Vagina (tissue), 2 donors: ENCODE measurements around the gene AKAIN1. TPM values are rescaled to one million over a fixed set of nuclear protein-coding genes. Genes with fewer than 3 reads are reported as not detected.
A peak's percentile ranks its signal among the peaks of the same experiment; 100 is the strongest.

ENCODE experiments used
- DNase-seq, 2 donors: peaks; one replicate each; pipeline ENCODE4 v3.0.0-alpha.2; 2017; ENCODE audit errors: extremely low spot score in 2 of 2
- H3K27ac ChIP-seq: fragments of 200-600 bp; sonication (generic); one replicate; pipeline ENCODE4 v1.5.1; 2019
- H3K27me3 ChIP-seq: fragments of 200-600 bp; sonication (generic); one replicate; pipeline ENCODE4 v1.5.1; 2019
- H3K36me3 ChIP-seq, 2 donors: fragments of 200-600 bp; sonication (generic); one replicate each; pipeline ENCODE4 v1.5.1; 2017 to 2019
- H3K4me1 ChIP-seq: fragments of 200-600 bp; sonication (generic); one replicate; pipeline ENCODE4 v1.5.1; 2019
- H3K4me3 ChIP-seq, 2 donors: fragments of 200-600 bp; sonication (generic); 1 replicate in 1 of 2; 2 replicates in 1 of 2; pipeline ENCODE4 v1.5.1; 2016 to 2019
- H3K9me3 ChIP-seq: fragments of 200-600 bp; sonication (generic); one replicate; pipeline ENCODE4 v1.5.1; 2019
- CTCF ChIP-seq, 3 experiments: fragments of 450-650 bp in 2 of 3; fragments of 200-600 bp in 1 of 3; sonication (generic) in 1 of 3; IDR thresholded peaks; one replicate each; pipeline ENCODE4 v1.5.1; 2017 to 2019; ENCODE audit warnings: antibody characterized with exemption in 3 of 3, mild to moderate bottlenecking in 2 of 3, moderate library complexity in 2 of 3
- POLR2A ChIP-seq, 2 donors: fragments of 450-650 bp; IDR thresholded peaks; one replicate each; pipeline ENCODE4 v1.6.1; 2017; ENCODE audit warnings: antibody characterized with exemption in 2 of 2, mild to moderate bottlenecking in 2 of 2, moderate library complexity in 2 of 2
- POLR2AphosphoS5 ChIP-seq, 2 donors: sonication (generic); formaldehyde crosslinking; IDR thresholded peaks; one replicate each; pipeline ENCODE4 v1.9.0; 2017; ENCODE audit warnings: antibody characterized with exemption in 2 of 2, mild to moderate bottlenecking in 2 of 2, low read depth in 1 of 2; ENCODE audit not compliant: insufficient read depth in 1 of 2
- intact Hi-C: fragments of 100-400 bp; cut with DNase I; formaldehyde crosslinking; loops from one replicate; pipeline ENCODE4 v1.15.1; 2023
- total RNA-seq: library from RNA; depleted of rRNA; stranded (reverse); fragments of >200 nt; gene quantifications from one replicate; pipeline ENCODE4 v1.2.3, GENCODE V29; 2016

The AKAIN1 gene
- total RNA-seq, 1 donor from 2014 or later: not detected

GRCh38 chr18:5164903-5165302 lies 32.2 kb downstream of the AKAIN1 start:
- no peaks in the 10 kb centered on the region for H3K36me3 ChIP-seq
- H3K9me3 ChIP-seq: no peaks in the 10 kb centered on the region
- no peak for DNase-seq
- H3K4me3 ChIP-seq: no peak overlapping the region
- intact Hi-C loops: no loop called here
- TF ChIP-seq POLR2A (IDR thresholded peaks at IDR 0.05): no peak
- no peak overlapping the region for H3K27ac ChIP-seq
- H3K4me1 ChIP-seq: no peaks in the 10 kb centered on the region
- H3K27me3 ChIP-seq: no peaks in the 10 kb centered on the region

GRCh38 chr18:5162111-5162510 lies 34.9 kb downstream of the AKAIN1 start:
- no peak for DNase-seq
- Histone ChIP-seq H3K27me3 (no peaks in the 10 kb centered on the region), H3K36me3 (no peaks in the 10 kb centered on the region), H3K27ac (no peak overlapping the region), H3K9me3 (no peaks in the 10 kb centered on the region), H3K4me1 (no peaks in the 10 kb centered on the region), H3K4me3 (no peak overlapping the region)
- intact Hi-C loops: no loop called here
- no peak for TF ChIP-seq POLR2A (IDR thresholded peaks at IDR 0.05)
- no peak for TF ChIP-seq POLR2AphosphoS5 (IDR thresholded peaks at IDR 0.05; ENCODE audit: insufficient read depth in 1 of 2, low read depth in 1 of 2)
- TF ChIP-seq CTCF (IDR thresholded peaks at IDR 0.05): no peak

GRCh38 chr18:5159080-5159479 lies 38.0 kb downstream of the AKAIN1 start:
- no peak overlapping the region for H3K27ac ChIP-seq
- H3K9me3 ChIP-seq: no peaks in the 10 kb centered on the region
- no peaks in the 10 kb centered on the region for H3K4me1 ChIP-seq
- no peak overlapping the region for H3K4me3 ChIP-seq
- TF ChIP-seq CTCF (IDR thresholded peaks at IDR 0.05): no peak
- TF ChIP-seq POLR2AphosphoS5 (IDR thresholded peaks at IDR 0.05; ENCODE audit: insufficient read depth in 1 of 2, low read depth in 1 of 2): no peak
- TF ChIP-seq POLR2A (IDR thresholded peaks at IDR 0.05): no peak
- no peaks in the 10 kb centered on the region for H3K27me3 ChIP-seq
- no peaks in the 10 kb centered on the region for H3K36me3 ChIP-seq
- DNase-seq: no peak
- intact Hi-C loops: no loop called here

DNA sequence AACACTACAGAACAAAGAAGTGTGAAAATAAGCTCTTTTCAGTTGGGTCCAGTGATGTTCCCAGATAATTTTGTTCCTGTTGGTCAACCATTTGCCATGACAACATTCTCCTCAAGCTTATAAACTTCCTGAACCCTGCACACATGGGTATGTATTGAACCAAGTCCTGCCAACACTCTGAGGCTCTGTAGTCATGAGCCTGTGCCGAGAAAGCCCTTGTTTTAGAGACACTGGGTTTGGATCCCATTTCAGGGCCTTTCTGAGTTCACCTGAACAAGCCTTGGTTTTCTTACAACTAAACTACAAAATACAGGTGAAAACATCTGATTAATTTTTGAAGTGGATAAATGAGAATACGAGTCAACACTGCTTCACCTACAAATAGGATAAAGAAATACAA lies 38.5 kb downstream of the AKAIN1 start:
- no peak for DNase-seq
- no peak overlapping the region for H3K4me3 ChIP-seq
- no peaks in the 10 kb centered on the region for H3K36me3 ChIP-seq
- H3K9me3 ChIP-seq: no peaks in the 10 kb centered on the region
- TF ChIP-seq CTCF (IDR thresholded peaks at IDR 0.05) (no peak), POLR2AphosphoS5 (IDR thresholded peaks at IDR 0.05; ENCODE audit: insufficient read depth in 1 of 2, low read depth in 1 of 2) (no peak), POLR2A (IDR thresholded peaks at IDR 0.05) (no peak)
- no peak overlapping the region for H3K27ac ChIP-seq
- no peaks in the 10 kb centered on the region for H3K27me3 ChIP-seq
- intact Hi-C loops: no loop called here
- no peaks in the 10 kb centered on the region for H3K4me1 ChIP-seq

- no peak for TF ChIP-seq POLR2AphosphoS5 (IDR thresholded peaks at IDR 0.05; ENCODE audit: insufficient read depth in 1 of 2, low read depth in 1 of 2)
- no peak for TF ChIP-seq POLR2A (IDR thresholded peaks at IDR 0.05)
- no peak for TF ChIP-seq CTCF (IDR thresholded peaks at IDR 0.05)
- Histone ChIP-seq H3K27ac (no peak overlapping the region), H3K9me3 (no peaks in the 10 kb centered on the region), H3K4me1 (no peaks in the 10 kb centered on the region), H3K27me3 (no peaks in the 10 kb centered on the region), H3K4me3 (no peak overlapping the region), H3K36me3 (no peaks in the 10 kb centered on the region)
- DNase-seq: peak in 1 of 2 donors; percentile 62
- intact Hi-C loops: no loop called here
Measured at GRCh38 chr18:5158172-5158571, 38.9 kb downstream of the AKAIN1 start.

- DNase-seq: no peak
- no peak overlapping the region for H3K4me3 ChIP-seq
- H3K4me1 ChIP-seq: no peaks in the 10 kb centered on the region
- intact Hi-C loops: no loop called here
- no peaks in the 10 kb centered on the region for H3K9me3 ChIP-seq
- no peaks in the 10 kb centered on the region for H3K27me3 ChIP-seq
- no peaks in the 10 kb centered on the region for H3K36me3 ChIP-seq
- no peak for TF ChIP-seq CTCF (IDR thresholded peaks at IDR 0.05)
- TF ChIP-seq POLR2A (IDR thresholded peaks at IDR 0.05): no peak
- no peak for TF ChIP-seq POLR2AphosphoS5 (IDR thresholded peaks at IDR 0.05; ENCODE audit: insufficient read depth in 1 of 2, low read depth in 1 of 2)
- H3K27ac ChIP-seq: no peak overlapping the region
Measured at GRCh38 chr18:5155907-5156287, 41.2 kb downstream of the AKAIN1 start.
